Activated B cell treated with CpG ODN at 0.5 μM for 24 hours (primary cell): ENCODE data around the gene OR52E8. TPM values are rescaled to one million over a fixed set of nuclear protein-coding genes. Genes with fewer than 3 reads are reported as not detected.

ENCODE experiments used
- ATAC-seq: fragments of 200-7000 bp; cut with Tn5 transposase; one replicate; pipeline ENCODE4 v1.10.0; 2021; ENCODE audit warnings: low read depth, mild to moderate bottlenecking, moderate library complexity
- CTCF ChIA-PET: fragments of 350-600 bp; sonication (Branson Sonifier 250); formaldehyde crosslinking; loops from one replicate; lab custom pipeline; 2021; ENCODE audit warnings: antibody characterized with exemption; lab: Charles Lee
- POLR2A ChIA-PET: fragments of 350-600 bp; sonication (Branson Sonifier 250); formaldehyde crosslinking; loops from one replicate; lab custom pipeline; 2021; ENCODE audit warnings: antibody characterized with exemption; lab: Charles Lee
- DNase-seq: peaks from one replicate; pipeline ENCODE4 v3.0.0; 2022
- H3K27ac Mint-ChIP-seq: one replicate; pipeline ENCODE4 v1.8.0; 2020; ENCODE audit warnings: mixed read lengths
- H3K27me3 Mint-ChIP-seq: one replicate; pipeline ENCODE4 v1.8.0; 2021; ENCODE audit warnings: mixed read lengths
- H3K36me3 Mint-ChIP-seq: one replicate; pipeline ENCODE4 v1.8.0; 2021; ENCODE audit warnings: low read depth, mixed read lengths
- H3K4me1 Mint-ChIP-seq: one replicate; pipeline ENCODE4 v1.8.0; 2021; ENCODE audit warnings: mixed read lengths
- H3K4me3 Mint-ChIP-seq: one replicate; pipeline ENCODE4 v1.8.0; 2020; ENCODE audit warnings: mild to moderate bottlenecking, mixed read lengths
- H3K9me3 Mint-ChIP-seq: one replicate; pipeline ENCODE4 v1.8.0; 2020; ENCODE audit warnings: mixed read lengths
- CTCF ChIP-seq: fragments of 200-600 bp; IDR thresholded peaks from one replicate; pipeline ENCODE4 v1.8.0; 2022; ENCODE audit warnings: antibody characterized with exemption, mild to moderate bottlenecking
- intact Hi-C: fragments of 100-400 bp; cut with micrococcal nuclease; formaldehyde crosslinking; loops from one replicate; pipeline ENCODE4 v1.15.1; 2024
- total RNA-seq: library from RNA; stranded (reverse); gene quantifications from 2 replicates; pipeline ENCODE4 v1.2.3, GENCODE V29; 2022

OR52E8 gene
- total RNA-seq, 1 donor from 2014 or later: not detected

- ATAC-seq (no peak), DNase-seq (no peak)
- no peak for TF ChIP-seq CTCF
- H3K27me3 Mint-ChIP-seq: peaks cover 4% of the 10 kb centered on the region
- ChIA-PET POLR2A (no interaction called here), CTCF (no interaction called here)
- H3K4me1 Mint-ChIP-seq: no peaks in the 10 kb centered on the region
- H3K27ac Mint-ChIP-seq: no peak overlapping the region
- H3K36me3 Mint-ChIP-seq: no peaks in the 10 kb centered on the region
- H3K9me3 Mint-ChIP-seq: no peaks in the 10 kb centered on the region
- intact Hi-C loops: no loop called here
- H3K4me3 Mint-ChIP-seq: no peak overlapping the region
These were observed 24.0 kb downstream of the OR52E8 start for GRCh38 chr11:5833446-5833845.

- no peak for DNase-seq
- Mint-ChIP-seq H3K36me3 (no peaks in the 10 kb centered on the region), H3K4me1 (no peaks in the 10 kb centered on the region), H3K4me3 (no peak overlapping the region), H3K27ac (no peak overlapping the region), H3K9me3 (no peaks in the 10 kb centered on the region), H3K27me3 (peaks cover 4% of the 10 kb centered on the region)
- POLR2A ChIA-PET: no interaction called here
- ATAC-seq: no peak
- CTCF ChIA-PET: no interaction called here
- intact Hi-C loops: no loop called here
- no peak for TF ChIP-seq CTCF
These were observed 26.2 kb downstream of the OR52E8 start for GRCh38 chr11:5831196-5831829.

GRCh38 chr11:5818245-5818886 lies 39.1 kb downstream of the OR52E8 start:
- no peak for TF ChIP-seq CTCF
- ChIA-PET POLR2A (no interaction called here), CTCF (no interaction called here)
- Mint-ChIP-seq H3K4me1 (peaks cover 25% of the 10 kb centered on the region), H3K27me3 (no peaks in the 10 kb centered on the region), H3K4me3 (peak overlapping the region; percentile 73), H3K36me3 (no peaks in the 10 kb centered on the region), H3K27ac (peak overlapping the region; percentile 64), H3K9me3 (no peaks in the 10 kb centered on the region)
- ATAC-seq: peak; percentile 25
- intact Hi-C loops: loop anchor here (10.0 kb wide), 1 partner anchor 1214 kb away; the partner anchor contains the start of gene TRIM68
- no peak for DNase-seq

- Mint-ChIP-seq H3K27me3 (no peaks in the 10 kb centered on the region), H3K9me3 (no peaks in the 10 kb centered on the region), H3K4me1 (peaks cover 25% of the 10 kb centered on the region), H3K36me3 (no peaks in the 10 kb centered on the region), H3K4me3 (no peak overlapping the region), H3K27ac (no peak overlapping the region)
- ChIA-PET POLR2A (interaction anchor here (0.7 kb wide), 1 partner anchor 191 kb away, joined by 3 read pairs; the partner anchor contains the start of gene TRIM34), CTCF (no interaction called here)
- DNase-seq (no peak), ATAC-seq (peak; percentile 75)
- TF ChIP-seq CTCF: no peak
- intact Hi-C loops: loop anchor here (10.0 kb wide), 1 partner anchor 1211 kb away; the partner anchor contains the start of gene TRIM68
These were observed 42.0 kb downstream of the OR52E8 start for GRCh38 chr11:5815534-5815933.
